SK-N-MC (cell line): Measurements from ENCODE around the gene BCL11B.

Experiments used
- EZH2 ChIP-seq: fragments of 200-600 bp; sonication (generic); IDR thresholded peaks from one replicate; pipeline ENCODE4 v1.6.1; 2017; ENCODE audit warnings: antibody characterized with exemption
- POLR2AphosphoS5 ChIP-seq: IDR thresholded peaks from 2 replicates; pipeline ENCODE4 v1.6.1; 2012; ENCODE audit warnings: mild to moderate bottlenecking, low read depth, low read length, borderline replicate concordance

DNA sequence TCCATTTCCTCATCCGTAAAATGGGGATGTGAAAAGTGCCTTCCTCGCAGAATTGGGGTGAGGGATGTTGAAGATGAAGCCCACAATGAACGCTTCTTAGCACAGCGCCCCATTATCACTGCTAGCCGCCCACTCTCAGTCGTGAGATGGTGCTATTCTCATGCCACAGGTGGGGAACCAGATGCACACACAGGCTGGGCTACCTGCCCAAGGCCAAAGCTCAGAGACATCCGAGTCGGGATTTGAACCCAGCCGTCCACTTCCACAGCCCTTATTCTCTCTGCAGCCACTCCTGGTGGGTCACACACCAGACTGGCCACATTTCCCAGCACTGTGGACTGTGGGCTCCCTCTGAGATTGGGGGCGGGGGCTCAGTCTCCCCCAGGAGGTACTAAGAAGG lies 55.8 kb downstream of the BCL11B start:
- TF ChIP-seq EZH2, result no peak
- peak; percentile 25; the same call in 1 of the 2 replicates for TF ChIP-seq POLR2AphosphoS5
